ENCODE data around the gene ST8SIA4.

DNA sequence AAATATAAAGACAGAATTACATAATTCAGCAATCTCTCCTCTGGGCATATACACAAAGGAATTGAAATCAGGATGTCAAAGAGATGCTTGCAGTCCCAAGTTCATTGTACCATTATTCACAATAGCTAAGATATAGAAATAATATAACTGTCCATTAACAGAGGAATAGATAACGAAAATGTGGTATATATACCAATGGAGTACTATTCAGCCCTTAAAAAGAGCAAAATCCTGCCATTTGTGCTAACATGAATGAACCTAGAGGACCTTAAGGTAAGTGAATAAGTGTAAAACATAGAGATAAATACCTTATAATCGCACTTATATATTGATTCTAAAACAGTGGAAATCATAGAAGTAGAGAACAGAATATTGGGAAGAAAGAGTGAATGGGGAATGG lies 7.0 kb downstream of the ST8SIA4 start:
- no peak for TF ChIP-seq SP1 (IDR thresholded peaks at IDR 0.05)
- no peak for TF ChIP-seq ZNF384 (IDR thresholded peaks at IDR 0.05)
- TF ChIP-seq FOXA1 (IDR thresholded peaks at IDR 0.05), result no peak
- TF ChIP-seq BHLHE40 (IDR thresholded peaks at IDR 0.05; ENCODE audit: borderline replicate concordance), result no peak
- no peak for TF ChIP-seq FOXK2 (IDR thresholded peaks at IDR 0.05)
